GM06990 (cell line): Measurements from ENCODE around the gene MOB3C.
A peak's percentile ranks its signal among the peaks of the same experiment; 100 is the strongest.

Source experiments
- DNase-seq: peaks from one replicate; pipeline ENCODE4 v3.0.0-alpha.2; 2011; ENCODE audit not compliant: insufficient read length; ENCODE audit errors: extremely low read depth
- H3K27me3 ChIP-seq: replicated peaks from 2 replicates; pipeline ENCODE4 v1.6.0; 2011; ENCODE audit warnings: low read length; ENCODE audit not compliant: control insufficient read depth, insufficient read depth
- H3K36me3 ChIP-seq: 2 replicates; pipeline ENCODE4 v1.5.1; 2011; ENCODE audit warnings: low read length; ENCODE audit not compliant: control insufficient read depth, insufficient read depth
- H3K4me3 ChIP-seq: replicated peaks from 2 replicates; pipeline ENCODE4 v1.5.1; 2011; ENCODE audit warnings: low read depth, mild to moderate bottlenecking, control low read depth, low read length
- TF ChIP-seq, protein P1 (sequence below): IDR thresholded peaks from 2 replicates; pipeline ENCODE4 v1.5.1; 2011; ENCODE audit warnings: low read length, control low read depth, mild to moderate bottlenecking, inconsistent platforms; ENCODE audit not compliant: insufficient read depth, poor library complexity, severe bottlenecking

Gene MOB3C

DNA sequence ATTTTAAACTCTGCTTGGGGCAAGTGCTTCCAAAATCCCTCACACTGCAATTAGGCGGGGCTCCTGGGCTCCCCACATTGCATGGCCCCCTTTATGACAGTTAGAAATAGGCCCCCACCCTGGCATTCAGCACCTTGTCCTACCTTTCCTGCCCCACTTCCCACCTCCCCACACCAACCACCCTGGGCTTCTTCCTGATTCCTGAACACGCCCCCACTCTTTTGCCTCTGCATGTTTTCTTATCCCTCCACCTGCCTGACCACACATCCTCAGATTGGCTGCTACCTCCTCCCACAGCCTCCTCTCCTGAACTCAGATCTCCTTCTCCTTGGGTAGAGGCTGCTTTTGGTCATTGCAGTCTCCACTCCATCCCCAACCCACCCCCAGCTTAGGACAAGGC, 1.5 kb downstream of the MOB3C start:
- Histone ChIP-seq H3K27me3 (no peaks in the 10 kb centered on the region), H3K36me3 (peaks cover 5% of the 10 kb centered on the region; the same call in 1 of the 2 replicates), H3K4me3 (peak overlapping the region; percentile 89)
- TF ChIP-seq, protein P1, sequence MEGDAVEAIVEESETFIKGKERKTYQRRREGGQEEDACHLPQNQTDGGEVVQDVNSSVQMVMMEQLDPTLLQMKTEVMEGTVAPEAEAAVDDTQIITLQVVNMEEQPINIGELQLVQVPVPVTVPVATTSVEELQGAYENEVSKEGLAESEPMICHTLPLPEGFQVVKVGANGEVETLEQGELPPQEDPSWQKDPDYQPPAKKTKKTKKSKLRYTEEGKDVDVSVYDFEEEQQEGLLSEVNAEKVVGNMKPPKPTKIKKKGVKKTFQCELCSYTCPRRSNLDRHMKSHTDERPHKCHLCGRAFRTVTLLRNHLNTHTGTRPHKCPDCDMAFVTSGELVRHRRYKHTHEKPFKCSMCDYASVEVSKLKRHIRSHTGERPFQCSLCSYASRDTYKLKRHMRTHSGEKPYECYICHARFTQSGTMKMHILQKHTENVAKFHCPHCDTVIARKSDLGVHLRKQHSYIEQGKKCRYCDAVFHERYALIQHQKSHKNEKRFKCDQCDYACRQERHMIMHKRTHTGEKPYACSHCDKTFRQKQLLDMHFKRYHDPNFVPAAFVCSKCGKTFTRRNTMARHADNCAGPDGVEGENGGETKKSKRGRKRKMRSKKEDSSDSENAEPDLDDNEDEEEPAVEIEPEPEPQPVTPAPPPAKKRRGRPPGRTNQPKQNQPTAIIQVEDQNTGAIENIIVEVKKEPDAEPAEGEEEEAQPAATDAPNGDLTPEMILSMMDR: no peak
- no peak for DNase-seq

DNA sequence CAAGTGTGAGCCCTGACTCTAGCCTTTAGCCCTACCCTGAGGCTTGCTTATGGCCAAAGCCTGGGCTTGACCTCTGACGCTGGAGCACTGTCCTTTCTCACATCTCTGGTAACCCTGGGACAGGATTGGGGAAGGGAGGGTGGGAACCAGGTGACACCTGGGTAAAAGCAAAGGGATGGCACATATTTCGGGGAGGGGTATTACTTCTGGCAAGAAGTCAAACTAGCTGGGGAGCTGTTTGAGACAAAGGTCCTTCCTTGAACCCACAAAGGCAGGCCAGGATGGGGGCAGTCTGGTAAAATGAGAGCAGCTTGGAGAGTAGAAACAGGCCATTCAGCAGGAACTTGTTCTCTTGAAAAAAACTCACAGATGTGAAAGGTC, 2.0 kb downstream of the MOB3C start:
- DNase-seq: no peak
- H3K27me3 ChIP-seq: no peaks in the 10 kb centered on the region
- H3K36me3 ChIP-seq: peaks cover 5% of the 10 kb centered on the region; the same call in 1 of the 2 replicates
- H3K4me3 ChIP-seq: no peak overlapping the region
- TF ChIP-seq, protein P1: no peak

DNA sequence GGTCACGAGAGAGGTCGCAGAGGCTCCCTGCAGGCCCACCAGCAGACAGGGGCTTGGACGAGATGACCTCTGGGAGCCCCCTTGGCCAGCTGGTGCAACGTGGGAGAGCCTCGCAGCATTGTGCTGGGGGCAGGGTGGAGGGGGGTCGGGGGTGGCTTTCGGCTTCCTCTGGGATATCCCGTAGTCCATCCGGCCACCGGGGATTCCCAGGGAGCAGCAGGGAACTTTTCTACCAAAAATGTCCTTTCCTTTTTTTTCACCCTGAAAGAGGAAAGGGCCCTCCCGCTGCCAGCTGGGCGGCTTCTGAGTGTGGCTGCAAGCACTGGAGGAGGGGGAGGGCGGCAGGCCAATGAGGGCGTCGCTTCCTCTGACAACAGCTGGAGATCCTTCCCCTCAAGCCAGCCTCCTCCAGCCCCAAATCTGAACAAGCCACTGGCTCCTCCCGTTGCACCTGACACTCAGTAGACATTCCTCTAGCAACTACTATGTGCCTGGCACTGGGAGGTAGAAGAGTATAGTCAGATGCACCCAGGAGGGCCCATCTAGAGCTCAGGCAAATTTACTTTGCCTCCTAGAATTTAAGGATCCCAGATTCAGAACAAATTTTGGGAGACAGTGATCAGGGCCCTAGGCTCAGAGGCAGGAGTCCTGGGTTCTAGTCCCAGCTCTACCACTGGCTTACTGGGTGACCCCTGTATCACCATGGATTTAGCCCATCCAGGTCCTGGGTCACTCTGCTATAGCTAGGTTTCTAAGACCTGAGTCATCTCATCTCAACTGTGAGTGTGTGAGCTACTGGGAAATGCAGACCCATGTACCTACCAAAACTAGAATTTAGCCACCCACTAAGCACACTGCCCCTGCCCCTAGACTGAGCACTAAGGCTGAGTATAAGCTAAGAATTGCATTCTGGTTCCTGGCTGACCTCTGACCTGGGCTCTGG, 2.7 kb downstream of the MOB3C start:
- H3K4me3 ChIP-seq: no peak overlapping the region; the same call in 1 of the 2 replicates
- TF ChIP-seq, protein P1: no peak
- H3K36me3 ChIP-seq: peaks cover 5% of the 10 kb centered on the region
- DNase-seq: peak; percentile 49
- H3K27me3 ChIP-seq: no peaks in the 10 kb centered on the region

DNA sequence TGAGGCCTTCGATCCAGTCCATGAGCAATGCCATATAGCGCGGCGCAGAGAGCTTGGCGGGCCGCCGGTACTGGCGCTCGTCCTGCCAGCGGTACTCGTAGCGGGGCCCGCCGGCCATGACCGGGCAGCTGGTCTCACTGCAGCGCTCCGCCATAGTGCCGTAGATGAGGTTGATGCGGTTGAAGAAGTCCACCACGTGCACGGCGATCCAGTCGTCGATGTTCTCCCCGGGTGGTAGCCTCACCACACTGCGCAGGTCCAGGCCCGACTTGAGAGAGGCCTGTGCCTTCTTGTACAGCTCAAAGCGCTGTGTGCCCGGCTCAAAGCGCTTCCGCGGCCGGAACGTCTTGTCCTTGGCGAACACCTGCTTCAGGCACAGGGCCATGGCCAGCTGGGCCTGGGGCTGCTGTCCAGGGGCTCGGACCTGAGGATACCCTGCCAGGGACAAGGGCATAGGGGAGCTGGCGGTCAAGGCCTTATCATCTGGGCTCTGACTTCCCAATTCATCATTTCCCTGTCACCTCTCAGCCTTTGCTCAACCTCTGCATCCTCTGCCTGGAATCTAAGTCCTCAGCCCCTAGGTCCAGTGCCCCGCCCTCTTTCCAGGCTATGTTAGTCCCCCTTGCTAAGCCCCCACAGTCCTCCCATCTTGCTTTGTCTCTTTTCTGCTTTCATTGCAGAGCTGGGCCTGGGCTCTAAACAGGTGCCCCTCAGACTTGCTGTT, 3.5 kb downstream of the MOB3C start:
- no peak overlapping the region for H3K4me3 ChIP-seq
- no peak for DNase-seq
- no peaks in the 10 kb centered on the region for H3K27me3 ChIP-seq
- TF ChIP-seq, protein P1: no peak
- H3K36me3 ChIP-seq: peaks cover 12% of the 10 kb centered on the region

DNA sequence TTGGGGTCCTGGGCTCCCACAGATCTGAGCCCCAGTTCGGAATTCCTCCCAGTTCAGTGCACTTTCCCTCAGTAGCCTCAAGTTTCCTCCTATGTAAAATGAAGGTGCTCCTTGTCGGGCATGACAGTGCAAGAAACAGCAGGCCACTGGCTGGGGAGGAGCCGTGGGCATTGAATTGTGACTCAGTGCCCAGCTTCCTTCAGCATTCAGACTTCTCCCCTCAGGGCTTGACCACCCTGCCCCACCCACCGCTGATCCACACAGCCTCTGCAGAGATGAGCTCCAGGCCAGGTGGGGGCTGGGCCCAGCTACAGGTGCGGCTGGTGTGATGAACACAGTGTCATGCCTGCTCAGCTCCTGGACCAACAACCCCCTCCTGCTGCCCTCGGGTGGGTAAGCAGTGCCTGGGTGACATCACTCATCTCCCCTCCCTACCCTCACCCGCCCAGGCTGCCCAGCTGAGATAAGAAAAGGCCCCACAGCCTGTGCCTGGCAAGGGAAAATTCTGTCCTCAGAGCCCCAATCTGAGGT, 4.9 kb downstream of the MOB3C start:
- DNase-seq: no peak
- Histone ChIP-seq H3K4me3 (no peak overlapping the region), H3K36me3 (peaks cover 15% of the 10 kb centered on the region)

More for the DNA sequence above, 4.9 kb downstream of the MOB3C start:
- TF ChIP-seq, protein P1: no peak
- no peaks in the 10 kb centered on the region for H3K27me3 ChIP-seq
